ENCODE measurements around the gene MALT1. TPM values are rescaled to one million over a fixed set of nuclear protein-coding genes. Genes with fewer than 3 reads are reported as not detected.
A peak's percentile ranks its signal among the peaks of the same experiment; 100 is the strongest.
"Not testable (repeated sequence)": the region's sequence is repeated elsewhere in the genome, so short reads cannot be mapped to it uniquely, and the experiment has no call there.

The MALT1 gene, protein sequence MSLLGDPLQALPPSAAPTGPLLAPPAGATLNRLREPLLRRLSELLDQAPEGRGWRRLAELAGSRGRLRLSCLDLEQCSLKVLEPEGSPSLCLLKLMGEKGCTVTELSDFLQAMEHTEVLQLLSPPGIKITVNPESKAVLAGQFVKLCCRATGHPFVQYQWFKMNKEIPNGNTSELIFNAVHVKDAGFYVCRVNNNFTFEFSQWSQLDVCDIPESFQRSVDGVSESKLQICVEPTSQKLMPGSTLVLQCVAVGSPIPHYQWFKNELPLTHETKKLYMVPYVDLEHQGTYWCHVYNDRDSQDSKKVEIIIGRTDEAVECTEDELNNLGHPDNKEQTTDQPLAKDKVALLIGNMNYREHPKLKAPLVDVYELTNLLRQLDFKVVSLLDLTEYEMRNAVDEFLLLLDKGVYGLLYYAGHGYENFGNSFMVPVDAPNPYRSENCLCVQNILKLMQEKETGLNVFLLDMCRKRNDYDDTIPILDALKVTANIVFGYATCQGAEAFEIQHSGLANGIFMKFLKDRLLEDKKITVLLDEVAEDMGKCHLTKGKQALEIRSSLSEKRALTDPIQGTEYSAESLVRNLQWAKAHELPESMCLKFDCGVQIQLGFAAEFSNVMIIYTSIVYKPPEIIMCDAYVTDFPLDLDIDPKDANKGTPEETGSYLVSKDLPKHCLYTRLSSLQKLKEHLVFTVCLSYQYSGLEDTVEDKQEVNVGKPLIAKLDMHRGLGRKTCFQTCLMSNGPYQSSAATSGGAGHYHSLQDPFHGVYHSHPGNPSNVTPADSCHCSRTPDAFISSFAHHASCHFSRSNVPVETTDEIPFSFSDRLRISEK
- 25.5 TPM for total RNA-seq

GRCh38 chr18:58671111-58671631 is at the start of gene MALT1:
Gene MALT1 (plus strand): TSS chr18:58671465. CDS start chr18:58671644, 179 bp downstream.
- intact Hi-C loops (cut with DNase I), result no loop called here
- DNase-seq (ENCODE audit: low spot score) (peak; percentile 96), ATAC-seq (peak; percentile 99)

- intact Hi-C loops (cut with DNase I), result no loop called here
- ATAC-seq (no peak), DNase-seq (ENCODE audit: low spot score) (no peak)
Measured at GRCh38 chr18:58624011-58624410, 47.3 kb upstream of the MALT1 start.

GRCh38 chr18:58625839-58626238 is 45.4 kb upstream of the MALT1 start:
- intact Hi-C loops (cut with DNase I), result no loop called here
- no peak for DNase-seq (ENCODE audit: low spot score)
- no peak for ATAC-seq

DNA sequence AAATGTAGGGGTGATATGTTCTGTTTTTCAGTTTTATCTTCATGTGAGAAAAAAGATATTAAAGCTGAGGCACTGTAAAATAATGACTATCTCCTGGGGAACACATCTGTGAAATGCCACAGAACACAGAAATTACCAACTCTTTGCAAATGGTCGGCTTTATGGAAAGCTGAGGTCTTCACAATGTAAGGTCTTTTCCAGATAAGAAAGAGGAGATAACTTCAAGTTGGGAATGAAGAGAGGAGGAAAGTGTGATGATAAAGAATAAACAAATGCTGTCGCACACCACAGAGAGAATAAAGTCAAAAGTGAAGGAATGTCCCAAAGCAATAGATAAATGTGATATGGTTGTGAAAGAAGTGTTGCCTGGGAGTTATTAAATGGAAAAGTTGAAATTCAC is 41.2 kb upstream of the MALT1 start:
- no peak for ATAC-seq
- intact Hi-C loops (cut with DNase I), result no loop called here
- no peak for DNase-seq (ENCODE audit: low spot score)

- intact Hi-C loops (cut with DNase I), result no loop called here
- DNase-seq (ENCODE audit: low spot score) (no peak), ATAC-seq (no peak)
Measured at GRCh38 chr18:58631301-58631700, 40.0 kb upstream of the MALT1 start.

DNA sequence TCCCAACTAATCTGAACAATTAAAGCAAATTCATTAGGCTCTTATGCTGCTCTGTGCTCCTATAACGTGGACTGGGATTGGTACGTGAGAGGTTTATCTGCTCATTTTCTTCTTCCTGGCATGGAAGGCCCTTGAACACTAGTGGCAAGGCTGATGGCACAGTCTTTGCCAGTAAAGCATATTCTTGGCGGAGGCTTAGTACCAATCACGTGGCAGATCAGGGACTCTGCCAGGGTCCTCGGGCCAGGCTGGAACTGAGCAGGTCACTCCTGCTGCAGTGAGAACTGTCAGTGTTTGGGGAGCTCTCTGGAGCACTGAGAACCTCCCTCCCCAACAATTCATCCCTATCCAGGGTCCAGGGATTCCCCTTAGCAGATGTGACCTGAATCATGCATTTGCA is 38.7 kb upstream of the MALT1 start:
- intact Hi-C loops (cut with DNase I), result no loop called here
- ATAC-seq, result no peak
- no peak for DNase-seq (ENCODE audit: low spot score)

DNA sequence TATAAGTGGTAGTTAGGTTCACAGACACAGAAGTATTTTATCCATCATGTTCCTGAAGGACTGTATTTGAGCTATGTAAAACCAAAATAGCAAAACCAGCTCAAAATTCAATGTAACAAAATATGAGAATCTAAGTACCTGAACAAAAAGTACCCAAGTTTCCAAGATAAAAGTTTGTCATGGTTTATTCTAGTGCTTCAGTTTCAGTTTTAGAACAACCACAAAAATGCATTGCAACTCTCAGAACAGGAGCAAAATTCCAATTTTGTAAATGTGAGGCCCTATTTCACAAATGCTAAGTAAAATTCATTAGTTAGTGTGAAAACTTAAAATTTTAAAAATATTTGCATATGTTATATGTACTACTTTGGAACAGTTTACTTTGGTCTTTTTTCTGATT is 37.4 kb upstream of the MALT1 start:
- no peak for DNase-seq (ENCODE audit: low spot score)
- ATAC-seq, result no peak
- intact Hi-C loops (cut with DNase I), result no loop called here

GRCh38 chr18:58635891-58636290 is 35.4 kb upstream of the MALT1 start:
- intact Hi-C loops (cut with DNase I), result no loop called here
- DNase-seq (ENCODE audit: low spot score) (no peak), ATAC-seq (no peak)

DNA sequence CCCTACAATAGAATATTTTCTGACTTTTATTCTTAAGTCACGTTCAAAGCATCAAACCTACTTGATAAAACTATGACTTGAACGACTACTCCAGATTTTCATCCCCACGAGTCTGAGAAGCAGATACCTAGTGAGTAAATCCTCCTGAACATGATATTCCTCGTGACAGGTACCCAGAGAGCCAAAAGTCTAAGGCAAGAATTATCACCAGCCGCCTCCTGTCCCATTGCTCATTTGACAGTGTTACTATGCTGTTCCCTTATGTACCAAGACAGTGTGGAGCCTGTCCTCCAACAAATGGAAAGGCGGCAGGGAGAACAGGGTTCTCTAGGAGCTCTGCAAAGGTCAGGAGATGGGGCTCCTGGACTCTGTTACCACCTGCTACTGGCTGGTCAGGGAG is 34.1 kb upstream of the MALT1 start:
- DNase-seq (ENCODE audit: low spot score), result no peak
- intact Hi-C loops (cut with DNase I), result no loop called here
- ATAC-seq, result no peak

GRCh38 chr18:58637946-58638345 is 33.3 kb upstream of the MALT1 start:
- ATAC-seq, result no peak
- intact Hi-C loops (cut with DNase I), result no loop called here
- DNase-seq (ENCODE audit: low spot score), result no peak

- intact Hi-C loops (cut with DNase I), result no loop called here
- no peak for ATAC-seq
- DNase-seq (ENCODE audit: low spot score), result no peak
Measured at GRCh38 chr18:58638441-58638840, 32.8 kb upstream of the MALT1 start.

DNA sequence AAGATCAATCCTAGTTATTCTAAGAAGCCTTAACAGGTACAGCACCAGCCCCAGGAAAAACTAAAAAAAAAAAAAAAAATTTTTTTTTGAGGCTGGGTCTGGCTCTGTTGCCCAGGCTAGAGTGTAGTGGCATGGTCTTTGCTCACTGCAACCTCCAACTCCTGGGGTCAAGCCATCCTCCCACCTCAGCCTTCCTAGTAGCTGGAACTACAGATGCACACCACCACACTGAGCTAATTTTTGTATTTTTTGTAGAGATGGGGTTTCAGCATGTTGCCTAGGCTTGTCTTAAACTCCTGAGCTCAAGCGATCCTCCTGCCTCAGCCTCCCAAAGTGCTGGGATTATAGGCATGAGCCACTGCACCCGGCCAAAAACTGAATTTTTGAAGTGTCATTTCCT is 32.0 kb upstream of the MALT1 start:
- DNase-seq (ENCODE audit: low spot score), result no peak
- ATAC-seq, result no peak
- intact Hi-C loops (cut with DNase I), result no loop called here

DNA sequence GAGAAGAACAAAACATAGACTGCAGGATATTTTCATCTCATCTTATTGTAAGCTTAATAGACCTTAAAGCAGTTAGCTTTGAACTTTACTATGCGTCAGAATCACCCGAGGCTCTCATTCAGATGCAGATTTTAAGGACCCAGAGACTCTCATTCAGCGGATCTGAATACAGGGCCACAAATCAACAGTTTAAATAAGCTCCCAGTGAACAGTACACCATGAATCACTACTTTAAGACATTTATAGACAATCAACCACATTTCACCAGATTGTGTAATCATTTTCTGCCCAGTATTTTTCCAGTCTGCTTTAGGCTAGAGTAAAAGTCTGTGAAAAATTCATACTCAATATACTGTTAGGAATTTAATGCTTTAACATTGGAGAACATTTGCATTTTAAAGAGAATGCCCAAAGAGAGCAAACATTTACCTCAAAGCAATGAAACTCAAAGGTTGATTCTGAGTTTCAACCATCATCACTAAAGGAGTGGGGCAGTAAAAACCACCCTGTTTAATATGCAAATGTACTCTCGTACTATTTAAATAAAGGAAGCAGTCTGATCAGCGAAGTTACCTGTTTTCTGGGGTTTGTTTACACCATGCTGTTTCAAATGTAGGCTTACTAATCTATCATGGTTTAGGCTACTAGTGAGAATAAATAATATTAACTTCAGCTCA is 31.4 kb upstream of the MALT1 start:
- ATAC-seq, result no peak
- DNase-seq (ENCODE audit: low spot score), result no peak
- intact Hi-C loops (cut with DNase I), result no loop called here

DNA sequence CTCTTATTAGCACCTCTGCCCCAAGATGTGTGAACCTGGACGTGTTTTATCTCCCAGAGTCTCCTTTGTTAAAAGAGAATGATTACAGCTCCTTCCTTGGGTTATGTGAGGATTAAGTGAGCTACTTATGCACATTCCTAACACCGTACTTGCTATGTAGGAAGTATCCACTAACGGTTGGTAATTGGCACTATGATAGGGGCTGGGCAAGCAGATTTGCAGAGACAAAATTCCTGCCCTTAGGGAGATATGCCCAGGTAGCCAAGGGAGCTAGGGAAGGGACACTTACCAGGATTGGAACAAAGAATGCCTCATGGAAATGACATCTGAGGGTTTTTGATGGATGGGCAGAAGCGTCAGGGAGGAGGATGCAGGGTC is 30.8 kb upstream of the MALT1 start:
- intact Hi-C loops (cut with DNase I), result no loop called here
- no peak for ATAC-seq
- no peak for DNase-seq (ENCODE audit: low spot score)

- ATAC-seq (no peak), DNase-seq (ENCODE audit: low spot score) (no peak)
- intact Hi-C loops (cut with DNase I), result no loop called here
Measured at GRCh38 chr18:58640891-58641610, 30.2 kb upstream of the MALT1 start.

DNA sequence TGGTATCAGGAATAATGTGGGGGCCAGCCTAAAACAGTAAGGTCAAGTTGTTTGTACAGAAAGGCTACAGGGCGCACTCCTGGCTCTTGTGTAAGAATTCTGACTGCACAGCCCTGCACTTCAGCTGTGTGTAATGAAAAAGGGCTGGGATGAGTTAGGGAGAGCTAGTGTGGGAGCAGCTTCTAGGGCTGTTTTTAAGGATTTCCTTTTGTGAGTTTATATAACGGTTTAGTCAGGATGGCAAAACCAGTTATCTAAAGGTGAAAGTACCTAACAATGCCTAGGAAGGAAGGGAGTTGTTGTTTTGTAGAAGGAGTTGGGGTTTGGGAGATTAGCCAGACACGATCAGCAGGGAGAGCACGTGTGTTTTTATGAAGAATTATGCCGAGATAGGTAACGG is 27.7 kb upstream of the MALT1 start:
- not testable (repeated sequence) for ATAC-seq

DNA sequence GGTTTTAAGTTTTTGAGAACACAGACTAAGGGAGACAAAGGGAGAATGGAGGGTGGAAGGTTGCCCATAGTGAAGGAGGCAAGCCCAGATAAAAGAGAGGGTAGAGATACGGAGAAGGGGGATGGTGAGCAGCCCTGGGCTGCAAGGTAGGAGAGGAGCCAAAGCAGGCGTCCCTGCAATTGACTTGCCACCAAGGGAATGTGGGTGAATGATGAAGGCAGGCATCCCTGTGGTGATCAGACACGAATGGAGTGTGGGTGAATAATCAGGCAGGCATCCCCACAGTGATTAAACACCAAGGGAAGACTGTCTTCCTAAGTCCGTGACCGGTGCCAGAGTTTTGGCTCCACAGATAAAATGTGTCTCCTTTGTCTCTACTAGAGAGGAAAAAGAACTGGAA is 25.9 kb upstream of the MALT1 start:
- DNase-seq (ENCODE audit: low spot score) (no peak), ATAC-seq (no peak)
- intact Hi-C loops (cut with DNase I), result no loop called here

More for the DNA sequence above, 27.7 kb upstream of the MALT1 start:
- intact Hi-C loops (cut with DNase I); DNase-seq (ENCODE audit: low spot score): not testable (repeated sequence)

- ATAC-seq, result no peak
- no peak for DNase-seq (ENCODE audit: low spot score)
- intact Hi-C loops (cut with DNase I), result no loop called here
Measured at GRCh38 chr18:58646334-58646862, 24.9 kb upstream of the MALT1 start.

Data from sciatic nerve (tissue), 2 donors.